ENCODE measurements around the gene DNHD1.
A peak's percentile ranks its signal among the peaks of the same experiment; 100 is the strongest.

DNHD1 gene

GRCh38 chr11:6489306-6489705 is 7.8 kb upstream of the DNHD1 start:
- peak overlapping the region; percentile 10 for H3K27ac ChIP-seq
- TF ChIP-seq, protein P1, sequence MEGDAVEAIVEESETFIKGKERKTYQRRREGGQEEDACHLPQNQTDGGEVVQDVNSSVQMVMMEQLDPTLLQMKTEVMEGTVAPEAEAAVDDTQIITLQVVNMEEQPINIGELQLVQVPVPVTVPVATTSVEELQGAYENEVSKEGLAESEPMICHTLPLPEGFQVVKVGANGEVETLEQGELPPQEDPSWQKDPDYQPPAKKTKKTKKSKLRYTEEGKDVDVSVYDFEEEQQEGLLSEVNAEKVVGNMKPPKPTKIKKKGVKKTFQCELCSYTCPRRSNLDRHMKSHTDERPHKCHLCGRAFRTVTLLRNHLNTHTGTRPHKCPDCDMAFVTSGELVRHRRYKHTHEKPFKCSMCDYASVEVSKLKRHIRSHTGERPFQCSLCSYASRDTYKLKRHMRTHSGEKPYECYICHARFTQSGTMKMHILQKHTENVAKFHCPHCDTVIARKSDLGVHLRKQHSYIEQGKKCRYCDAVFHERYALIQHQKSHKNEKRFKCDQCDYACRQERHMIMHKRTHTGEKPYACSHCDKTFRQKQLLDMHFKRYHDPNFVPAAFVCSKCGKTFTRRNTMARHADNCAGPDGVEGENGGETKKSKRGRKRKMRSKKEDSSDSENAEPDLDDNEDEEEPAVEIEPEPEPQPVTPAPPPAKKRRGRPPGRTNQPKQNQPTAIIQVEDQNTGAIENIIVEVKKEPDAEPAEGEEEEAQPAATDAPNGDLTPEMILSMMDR (conservative IDR thresholded peaks at IDR 0.05) = no peak
- TF ChIP-seq ZFX (IDR thresholded peaks at IDR 0.05) = no peak

DNA sequence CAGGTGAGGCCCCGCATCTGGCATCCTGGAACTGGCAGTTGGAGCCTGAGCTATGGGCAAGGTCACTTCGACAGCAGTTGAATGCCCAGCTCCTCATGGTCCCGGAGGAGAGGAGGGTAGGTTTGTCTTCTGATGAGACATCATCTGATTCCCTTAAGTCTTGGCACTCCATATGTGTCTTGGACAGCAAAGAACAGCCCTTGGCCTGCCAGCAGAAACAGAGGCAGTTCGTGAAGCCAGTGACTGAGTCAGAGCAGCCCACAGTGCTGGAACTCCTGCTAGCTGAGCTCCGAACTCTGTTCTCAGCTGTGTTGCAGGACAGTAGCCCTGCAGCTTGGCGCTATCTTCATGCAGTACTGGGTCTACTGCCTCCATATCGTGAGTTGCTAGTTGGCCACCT is 1.0 kb downstream of the DNHD1 start:
- TF ChIP-seq, protein P1 (conservative IDR thresholded peaks at IDR 0.05) = no peak
- no peak for TF ChIP-seq ZFX (IDR thresholded peaks at IDR 0.05)

DNA sequence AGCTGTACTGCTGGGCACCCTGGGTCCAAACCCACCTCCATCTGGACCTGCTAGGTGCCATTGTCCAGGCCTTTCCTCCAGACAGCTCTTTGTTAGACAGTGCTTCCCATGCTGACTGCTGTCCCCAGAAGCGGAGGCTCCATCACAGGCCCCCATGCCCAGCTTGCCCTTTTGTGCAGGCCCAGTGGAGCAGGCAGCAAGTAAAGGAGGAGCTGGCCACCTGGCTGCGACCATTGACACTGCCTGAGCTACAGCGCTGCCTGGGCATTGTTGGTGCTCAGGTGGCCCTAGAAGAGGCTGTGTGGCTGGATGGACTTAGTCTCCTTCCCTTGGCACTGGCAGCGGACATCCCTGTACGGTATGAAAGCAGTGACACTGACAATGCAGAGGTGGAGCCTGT is 1.5 kb downstream of the DNHD1 start:
- no peak overlapping the region for H3K27ac ChIP-seq
- TF ChIP-seq ZFX (IDR thresholded peaks at IDR 0.05) = no peak
- TF ChIP-seq, protein P1 (conservative IDR thresholded peaks at IDR 0.05) = no peak

More for the DNA sequence above, 1.0 kb downstream of the DNHD1 start:
- no peak overlapping the region for H3K27ac ChIP-seq

DNA sequence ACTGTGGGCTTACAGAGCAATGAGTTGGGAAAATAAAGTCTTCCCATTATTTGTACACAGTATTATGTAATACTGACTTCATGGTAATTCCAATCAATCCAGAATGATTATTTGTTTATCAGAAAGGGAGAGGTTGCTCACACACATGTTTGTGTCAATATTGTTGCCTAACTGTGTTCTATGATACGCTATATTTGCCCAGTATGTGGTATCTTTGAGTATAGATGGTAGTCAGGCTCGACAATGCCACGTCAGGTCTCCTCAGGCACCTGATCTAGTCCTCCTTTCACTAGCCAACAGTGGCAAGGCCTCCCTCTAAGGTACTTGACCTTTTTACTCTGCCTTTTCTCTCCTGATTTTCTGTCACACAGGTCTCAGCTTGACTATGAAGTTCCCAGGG is 5.3 kb downstream of the DNHD1 start:
- TF ChIP-seq ZFX (IDR thresholded peaks at IDR 0.05) = no peak
- TF ChIP-seq, protein P1 (conservative IDR thresholded peaks at IDR 0.05) = no peak

GRCh38 chr11:6504166-6504565 is 7.1 kb downstream of the DNHD1 start:
- H3K27ac ChIP-seq = no peak overlapping the region
- no peak for TF ChIP-seq ZFX (IDR thresholded peaks at IDR 0.05)
- TF ChIP-seq, protein P1 (conservative IDR thresholded peaks at IDR 0.05) = no peak

More for the DNA sequence above, 5.3 kb downstream of the DNHD1 start:
- no peak overlapping the region for H3K27ac ChIP-seq

- no peak for TF ChIP-seq ZFX (IDR thresholded peaks at IDR 0.05)
- TF ChIP-seq, protein P1 (conservative IDR thresholded peaks at IDR 0.05) = peak; percentile 92
- H3K27ac ChIP-seq = no peak overlapping the region
These were observed 8.6 kb downstream of the DNHD1 start for GRCh38 chr11:6505577-6506240.

GRCh38 chr11:6516865-6517264 is 19.8 kb downstream of the DNHD1 start:
- no peak for TF ChIP-seq ZFX (IDR thresholded peaks at IDR 0.05)
- TF ChIP-seq, protein P1 (conservative IDR thresholded peaks at IDR 0.05) = no peak

More at GRCh38 chr11:6516865-6517264, 19.8 kb downstream of the DNHD1 start:
- no peak overlapping the region for H3K27ac ChIP-seq
